Measurements from ENCODE around the gene OR4F17.
"Not testable (repeated sequence)": the region's sequence is repeated elsewhere in the genome, so short reads cannot be mapped to it uniquely, and the experiment has no call there.

Gene OR4F17

GRCh38 chr19:106804-107203 is at the start of gene OR4F17:
OR4F17 (plus strand) TSS chr19:107104; CDS start chr19:110679, 3,575 bp downstream.
- not testable (repeated sequence) for DNase-seq

- DNase-seq = not testable (repeated sequence)
Observed at GRCh38 chr19:70793-71192, 36.1 kb upstream of the OR4F17 start.

GRCh38 chr19:82864-83263 is 24.0 kb upstream of the OR4F17 start:
- not testable (repeated sequence) for DNase-seq

GRCh38 chr19:83626-84025 is 23.3 kb upstream of the OR4F17 start:
- not testable (repeated sequence) for DNase-seq

GRCh38 chr19:90678-91077 is 16.2 kb upstream of the OR4F17 start:
- DNase-seq = not testable (repeated sequence)

- not testable (repeated sequence) for DNase-seq
Observed at GRCh38 chr19:94794-95193, 12.1 kb upstream of the OR4F17 start.

GRCh38 chr19:97647-98046 is 9.3 kb upstream of the OR4F17 start:
- DNase-seq = not testable (repeated sequence)

GRCh38 chr19:120443-121140 is 13.7 kb downstream of the OR4F17 start:
- DNase-seq = not testable (repeated sequence)

Data from DMS79 (cell line).